Lung (tissue), 12 donors: ENCODE results near the gene SPR. TPM values are rescaled to one million over a fixed set of nuclear protein-coding genes. Genes with fewer than 3 reads are reported as not detected.
A peak's percentile ranks its signal among the peaks of the same experiment; 100 is the strongest.

Source experiments
- ATAC-seq: fragments of 200-7000 bp; cut with Tn5 transposase; one replicate; pipeline ENCODE4 v1.9.1; 2020; ENCODE audit warnings: moderate number of reproducible peaks; ENCODE audit not compliant: insufficient read depth, low FRiP score
- DNase-seq, 3 donors: peaks; one replicate each; pipeline ENCODE4 v3.0.0-alpha.2; 2013 to 2017
- H3K27ac ChIP-seq, 2 donors: one replicate each; pipeline ENCODE4 v1.5.1; 2013; ENCODE audit warnings: mild to moderate bottlenecking in 2 of 2, moderate library complexity in 2 of 2, control low read depth in 1 of 2, inconsistent platforms in 1 of 2, low read depth in 1 of 2, low read length in 1 of 2
- H3K27me3 ChIP-seq, 3 donors: one replicate each; pipeline ENCODE4 v1.5.1; 2013; ENCODE audit warnings: low read length in 2 of 3; ENCODE audit not compliant: control insufficient read depth in 3 of 3, insufficient read depth in 3 of 3
- H3K36me3 ChIP-seq, 4 donors: one replicate each; pipeline ENCODE4 v1.5.1; 2013; ENCODE audit warnings: low read length in 4 of 4, mild to moderate bottlenecking in 1 of 4, moderate library complexity in 1 of 4; ENCODE audit not compliant: control insufficient read depth in 4 of 4, insufficient read depth in 4 of 4
- H3K4me1 ChIP-seq, 5 donors: one replicate each; pipeline ENCODE4 v1.5.1; 2013; ENCODE audit warnings: low read length in 5 of 5, mild to moderate bottlenecking in 2 of 5, moderate library complexity in 1 of 5; ENCODE audit not compliant: control insufficient read depth in 5 of 5, insufficient read depth in 5 of 5
- H3K4me3 ChIP-seq: one replicate; pipeline ENCODE4 v1.5.1; 2013; ENCODE audit warnings: mild to moderate bottlenecking, control low read depth, moderate library complexity
- H3K9ac ChIP-seq, 2 donors: one replicate each; pipeline ENCODE4 v1.5.1; 2013; ENCODE audit warnings: low read length in 2 of 2, control low read depth in 1 of 2; ENCODE audit not compliant: insufficient read depth in 1 of 2
- H3K9me3 ChIP-seq, 4 donors: one replicate each; pipeline ENCODE4 v1.5.1; 2013; ENCODE audit warnings: low read length in 3 of 4, mild to moderate bottlenecking in 1 of 4, moderate library complexity in 1 of 4; ENCODE audit not compliant: control insufficient read depth in 4 of 4, insufficient read depth in 3 of 4
- WGBS, 2 donors: extraction: QIAGEN DNeasy Blood & Tissue Kit; methylation state at CpG; one replicate each; pipeline ENCODE4 v1.1.7; 2013; 5-methylcytosine and 5-hydroxymethylcytosine counted together
- polyA plus RNA-seq, 2 donors: library from polyadenylated mRNA; stranded (reverse); fragments of 200-250 nt; gene quantifications; one replicate each; pipeline ENCODE4 v1.2.1, GENCODE V29; 2013
- total RNA-seq, 2 donors: library from RNA; depleted of rRNA in 1 of 2; stranded (reverse); fragments of >200 nt in 1 of 2; gene quantifications; one replicate each; pipeline ENCODE4 v1.2.1, GENCODE V29; 2014 to 2021
- TF ChIP-seq, protein P1 (sequence below): IDR thresholded peaks from 2 replicates; pipeline ENCODE4 v1.5.1; 2012; ENCODE audit warnings: mild to moderate bottlenecking; ENCODE audit errors: control extremely low read depth, extremely low read depth
- donor health status: control.
- donor health status: control.
- donor health status: Bipolar disorder and iron deficiency.
- donor health status: healthy.
- donor health status: DM: yes; HTN: yes; CAD: no.

SPR gene
- total and polyA plus RNA-seq, 4 donors: 11.1 to 38.0 (median 31.9) TPM

DNA sequence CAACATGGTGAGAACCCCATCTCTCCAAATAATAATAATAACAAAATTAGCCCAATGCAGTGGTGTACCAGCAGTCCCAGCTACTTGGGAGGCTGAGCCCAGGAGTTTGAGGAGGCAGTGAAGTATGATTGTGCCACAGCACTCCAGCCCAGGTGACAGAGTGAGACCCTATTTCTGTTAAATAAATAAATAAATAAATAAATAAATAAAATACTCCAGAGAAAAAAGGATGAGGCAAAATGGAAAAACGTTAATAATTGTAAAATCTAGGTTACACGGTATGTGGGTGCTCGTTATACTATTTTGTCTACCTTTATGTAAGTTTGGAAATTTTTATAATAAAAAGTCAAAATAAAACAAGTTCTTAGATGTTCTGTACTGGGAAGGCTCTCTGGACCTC lies 21.5 kb downstream of the SPR start:
- Histone ChIP-seq H3K4me3 (no peak overlapping the region), H3K27me3 (peaks cover 7 to 71% (median 69%) of the 10 kb centered on the region in 3 donors), H3K9me3 (peaks cover 0 to 4% (median 1%) of the 10 kb centered on the region in 4 donors), H3K36me3 (no peaks in the 10 kb centered on the region), H3K4me1 (no peaks in the 10 kb centered on the region), H3K27ac (no peak overlapping the region), H3K9ac (no peak overlapping the region)
- TF ChIP-seq, protein P1, sequence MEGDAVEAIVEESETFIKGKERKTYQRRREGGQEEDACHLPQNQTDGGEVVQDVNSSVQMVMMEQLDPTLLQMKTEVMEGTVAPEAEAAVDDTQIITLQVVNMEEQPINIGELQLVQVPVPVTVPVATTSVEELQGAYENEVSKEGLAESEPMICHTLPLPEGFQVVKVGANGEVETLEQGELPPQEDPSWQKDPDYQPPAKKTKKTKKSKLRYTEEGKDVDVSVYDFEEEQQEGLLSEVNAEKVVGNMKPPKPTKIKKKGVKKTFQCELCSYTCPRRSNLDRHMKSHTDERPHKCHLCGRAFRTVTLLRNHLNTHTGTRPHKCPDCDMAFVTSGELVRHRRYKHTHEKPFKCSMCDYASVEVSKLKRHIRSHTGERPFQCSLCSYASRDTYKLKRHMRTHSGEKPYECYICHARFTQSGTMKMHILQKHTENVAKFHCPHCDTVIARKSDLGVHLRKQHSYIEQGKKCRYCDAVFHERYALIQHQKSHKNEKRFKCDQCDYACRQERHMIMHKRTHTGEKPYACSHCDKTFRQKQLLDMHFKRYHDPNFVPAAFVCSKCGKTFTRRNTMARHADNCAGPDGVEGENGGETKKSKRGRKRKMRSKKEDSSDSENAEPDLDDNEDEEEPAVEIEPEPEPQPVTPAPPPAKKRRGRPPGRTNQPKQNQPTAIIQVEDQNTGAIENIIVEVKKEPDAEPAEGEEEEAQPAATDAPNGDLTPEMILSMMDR: no peak
- ATAC-seq (no peak), DNase-seq (peak in 1 of 3 donors; percentile 3)
- 81 to 92% methylated on average over 3 of the region's 3 CpGs for WGBS, 2 donors

DNA sequence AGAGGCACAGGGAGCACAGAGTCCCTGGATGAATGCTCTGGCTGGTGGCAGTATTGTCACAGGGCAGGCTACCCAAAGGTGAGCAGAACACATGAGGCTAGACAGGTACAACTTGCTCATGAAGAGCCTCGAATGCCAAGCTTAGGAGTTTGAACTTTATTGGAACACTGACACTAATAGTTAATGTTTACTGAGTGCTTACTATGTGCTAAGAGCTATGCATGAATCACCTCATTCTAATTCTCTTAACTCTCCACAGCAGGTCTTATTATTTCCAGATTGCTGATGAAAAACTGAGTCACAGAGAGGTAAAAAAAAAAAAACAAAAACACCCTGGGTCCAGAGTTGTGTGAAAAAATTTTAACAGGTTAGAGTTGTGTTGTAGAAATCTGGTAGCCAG lies 24.0 kb downstream of the SPR start:
- TF ChIP-seq, protein P1: no peak
- H3K4me3 ChIP-seq: no peak overlapping the region
- DNase-seq: no peak
- ATAC-seq: no peak
- H3K9me3 ChIP-seq: peaks cover 0 to 11% (median 0%) of the 10 kb centered on the region in 4 donors
- no peak overlapping the region for H3K9ac ChIP-seq
- peaks cover 12 to 81% (median 78%) of the 10 kb centered on the region in 3 donors for H3K27me3 ChIP-seq
- peaks cover 0 to 9% (median 3%) of the 10 kb centered on the region in 5 donors for H3K4me1 ChIP-seq
- no peak overlapping the region for H3K27ac ChIP-seq
- no peaks in the 10 kb centered on the region for H3K36me3 ChIP-seq
- 45 to 68% methylated on average over 1 of the region's 1 CpG for WGBS, 2 donors

DNA sequence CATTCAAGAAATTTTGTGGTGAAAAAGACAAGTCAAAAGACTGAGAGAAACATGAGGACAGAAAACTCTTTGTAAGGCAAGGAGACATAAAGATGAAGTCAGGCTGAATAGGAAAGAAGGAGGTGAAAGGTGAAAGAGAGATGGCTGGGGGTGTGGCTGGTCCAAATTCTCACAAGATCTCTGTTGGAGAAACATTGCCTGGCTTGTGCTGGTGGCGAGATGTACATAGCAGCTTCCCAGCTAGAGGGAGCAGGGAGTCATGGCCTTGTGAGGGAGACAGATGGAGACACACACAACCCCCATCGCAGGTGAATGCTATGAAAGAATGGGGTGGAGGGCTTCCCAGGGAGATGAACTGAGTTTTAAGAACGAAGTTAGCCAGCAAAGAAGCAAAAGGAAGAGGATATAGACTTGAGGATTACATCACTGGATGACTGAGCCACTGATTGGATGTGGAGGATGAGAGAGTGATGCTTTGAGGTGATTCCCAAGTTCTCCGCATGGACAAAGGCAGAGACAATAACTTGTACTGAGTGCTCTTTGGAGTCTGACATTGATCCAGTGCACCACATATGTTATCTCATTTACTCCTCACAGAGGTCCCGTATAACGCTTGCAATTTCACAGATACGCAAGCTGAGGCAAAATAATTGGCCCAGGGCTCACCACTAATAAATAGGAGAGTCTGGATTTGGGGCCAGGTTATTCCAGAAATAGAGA lies 26.4 kb downstream of the SPR start:
- no peaks in the 10 kb centered on the region for H3K36me3 ChIP-seq
- TF ChIP-seq, protein P1: no peak
- no peak overlapping the region for H3K9ac ChIP-seq
- H3K9me3 ChIP-seq: peaks cover 0 to 9% (median 0%) of the 10 kb centered on the region in 4 donors
- H3K27me3 ChIP-seq: peaks cover 7 to 82% (median 82%) of the 10 kb centered on the region in 3 donors
- ATAC-seq (no peak), DNase-seq (peak in 1 of 3 donors; percentile 9)
- 19 to 23% methylated on average over 7 of the region's 7 CpGs for WGBS, 2 donors
- H3K4me1 ChIP-seq: peaks cover 0 to 20% (median 4%) of the 10 kb centered on the region in 5 donors
- H3K27ac ChIP-seq: no peak overlapping the region
- H3K4me3 ChIP-seq: no peak overlapping the region
